ENCODE measurements around the gene BCAS3.

GRCh38 chr17:60677308-60678117, at the start of gene BCAS3:
- TF ChIP-seq POLR2AphosphoS5 (IDR thresholded peaks at IDR 0.05) (peak; percentile 89), EZH2 (IDR thresholded peaks at IDR 0.05; ENCODE audit: borderline replicate concordance, insufficient read depth, low read length, poor library complexity, severe bottlenecking) (no peak)
